BLaER1 treated with 17β-estradiol and CSF1 and Interleukin-3, amounts not matched to agents 10 nM and 100 nM (cell line): Measurements from ENCODE around the gene LSM10.
A peak's percentile ranks its signal among the peaks of the same experiment; 100 is the strongest.

Source experiments
- H3K27ac ChIP-seq, 11 experiments: shearing (Covaris generic); formaldehyde crosslinking; 2 replicates each; pipeline ENCODE4 v1.8.1; 2022
- H3K27me3 ChIP-seq, 11 experiments: shearing (Covaris generic); formaldehyde crosslinking; 2 replicates each; pipeline ENCODE4 v1.8.1; 2022
- H3K36me3 ChIP-seq, 11 experiments: shearing (Covaris generic); formaldehyde crosslinking; 2 replicates each; pipeline ENCODE4 v1.8.1; 2022
- H3K4me1 ChIP-seq, 10 experiments: shearing (Covaris generic); formaldehyde crosslinking; 2 replicates each; pipeline ENCODE4 v1.8.1; 2022
- H3K4me2 ChIP-seq, 11 experiments: shearing (Covaris generic); formaldehyde crosslinking; 2 replicates each; pipeline ENCODE4 v1.8.1; 2022
- H3K4me3 ChIP-seq, 10 experiments: shearing (Covaris generic); formaldehyde crosslinking; 2 replicates each; pipeline ENCODE4 v1.8.1; 2022
- H3K9ac ChIP-seq, 11 experiments: shearing (Covaris generic); formaldehyde crosslinking; 2 replicates each; pipeline ENCODE4 v1.8.1; 2022
- H3K9me3 ChIP-seq, 11 experiments: shearing (Covaris generic); formaldehyde crosslinking; replicated peaks in 1 of 11; 2 replicates each; pipeline ENCODE4 v1.8.1; 2022
- H4K20me1 ChIP-seq, 11 experiments: shearing (Covaris generic); formaldehyde crosslinking; 2 replicates each; pipeline ENCODE4 v1.8.1; 2022
- Cebpa-rat ChIP-seq, 11 experiments: shearing (Covaris generic); IDR thresholded peaks; 2 replicates each; pipeline ENCODE4 v1.8.1; 2022

The LSM10 gene

DNA sequence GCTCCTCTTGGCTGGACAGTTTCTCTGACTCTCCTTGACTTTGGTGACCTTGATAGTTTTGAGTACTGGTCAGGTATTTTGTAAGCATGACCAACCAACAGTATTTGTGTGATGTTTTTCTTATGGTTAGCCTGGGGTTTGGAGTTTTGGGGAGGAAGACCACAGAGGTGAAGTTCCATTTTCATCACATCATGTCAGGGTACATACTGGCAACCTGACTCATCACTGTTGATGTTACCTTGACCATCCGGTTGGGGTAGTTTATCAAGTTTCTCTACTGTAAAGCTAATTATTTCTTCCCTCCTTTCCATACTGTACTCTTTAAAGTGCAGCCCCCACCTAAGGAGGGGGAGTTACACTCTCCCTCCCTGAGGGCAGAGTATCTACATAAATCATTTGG, 39.1 kb upstream of the LSM10 start:
- Histone ChIP-seq H3K4me3 (no peak overlapping the region), H3K27ac (no peak overlapping the region), H3K4me2 (no peak overlapping the region), H3K27me3 (no peaks in the 10 kb centered on the region), H3K9me3 (no peaks in the 10 kb centered on the region), H4K20me1 (no peaks in the 10 kb centered on the region), H3K36me3 (no peaks in the 10 kb centered on the region), H3K9ac (no peak overlapping the region), H3K4me1 (no peaks in the 10 kb centered on the region)
- TF ChIP-seq Cebpa-rat (IDR thresholded peaks at IDR 0.05), result no peak

DNA sequence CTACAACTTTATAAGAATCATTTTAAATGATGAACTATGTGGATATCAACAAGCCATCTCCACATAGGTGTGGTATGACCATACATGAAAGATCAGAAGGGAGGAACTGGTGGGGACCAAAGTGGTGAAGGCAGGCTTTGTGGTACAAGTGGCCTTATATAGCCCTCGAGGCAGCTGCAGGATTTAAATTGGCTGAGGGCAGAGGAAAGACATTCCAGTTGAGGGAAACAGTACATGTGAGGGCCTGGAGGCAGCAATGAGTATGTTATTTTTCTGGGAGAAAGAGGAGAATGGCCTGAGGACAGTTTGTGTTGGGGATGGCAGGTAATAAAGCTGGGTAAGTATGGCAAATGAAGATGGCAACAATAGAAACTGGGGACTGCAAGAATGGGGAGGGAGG, 35.4 kb upstream of the LSM10 start:
- H3K9me3 ChIP-seq, result no peaks in the 10 kb centered on the region
- no peak overlapping the region for H3K9ac ChIP-seq
- H3K4me2 ChIP-seq, result no peak overlapping the region
- no peaks in the 10 kb centered on the region for H3K27me3 ChIP-seq
- no peaks in the 10 kb centered on the region for H3K4me1 ChIP-seq
- no peak overlapping the region for H3K27ac ChIP-seq
- no peaks in the 10 kb centered on the region for H4K20me1 ChIP-seq
- H3K4me3 ChIP-seq, result no peak overlapping the region
- no peaks in the 10 kb centered on the region; a peak in 1 of 22 replicates for H3K36me3 ChIP-seq
- TF ChIP-seq Cebpa-rat (IDR thresholded peaks at IDR 0.05), result no peak

DNA sequence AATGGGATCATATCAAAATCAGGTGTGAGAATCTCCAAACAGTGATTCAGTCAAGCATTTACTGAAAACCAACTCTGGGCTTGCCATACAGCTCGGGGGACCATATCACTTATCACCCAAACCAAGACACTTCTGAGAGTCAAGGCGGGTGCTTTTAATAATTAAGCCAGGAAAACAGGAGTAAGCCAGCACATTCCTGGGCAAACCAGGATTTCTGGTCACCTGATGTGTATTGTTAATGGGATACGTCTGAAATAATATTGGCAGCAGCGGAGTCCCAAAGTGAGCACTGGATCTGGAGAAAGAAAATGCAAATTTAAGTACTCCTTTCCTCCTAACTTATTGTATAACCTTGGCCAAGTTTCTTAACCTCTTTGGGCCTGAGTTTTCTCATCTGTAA, 34.9 kb upstream of the LSM10 start:
- Histone ChIP-seq H3K4me1 (no peaks in the 10 kb centered on the region), H3K9me3 (no peaks in the 10 kb centered on the region), H3K36me3 (no peaks in the 10 kb centered on the region; a peak in 1 of 22 replicates), H3K9ac (no peak overlapping the region), H4K20me1 (no peaks in the 10 kb centered on the region), H3K4me2 (no peak overlapping the region), H3K4me3 (no peak overlapping the region), H3K27ac (no peak overlapping the region), H3K27me3 (no peaks in the 10 kb centered on the region)
- no peak for TF ChIP-seq Cebpa-rat (IDR thresholded peaks at IDR 0.05)

DNA sequence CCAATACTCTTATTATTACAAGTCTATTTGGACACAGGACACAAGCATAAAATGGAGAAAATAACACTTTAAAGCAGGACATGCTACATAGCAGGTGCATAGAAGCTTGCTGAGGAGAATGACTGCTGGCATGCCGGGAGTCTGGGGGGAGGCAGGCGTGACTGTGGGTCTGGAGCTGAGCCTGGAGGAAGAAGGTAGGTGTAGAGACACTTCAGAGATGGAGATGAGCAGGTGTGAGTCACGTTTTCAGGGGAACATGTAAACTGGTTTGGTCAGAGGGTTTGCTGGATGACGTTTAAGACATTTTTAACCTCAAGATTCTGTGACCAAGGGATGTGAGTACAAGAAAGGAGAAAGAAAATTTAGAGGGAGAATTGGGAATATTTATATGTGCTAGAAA, 28.1 kb upstream of the LSM10 start:
- Histone ChIP-seq H3K9me3 (no peaks in the 10 kb centered on the region), H4K20me1 (no peaks in the 10 kb centered on the region), H3K27me3 (no peaks in the 10 kb centered on the region), H3K4me1 (no peaks in the 10 kb centered on the region), H3K36me3 (no peaks in the 10 kb centered on the region), H3K27ac (no peak overlapping the region), H3K4me2 (no peak overlapping the region), H3K9ac (no peak overlapping the region), H3K4me3 (no peak overlapping the region)
- TF ChIP-seq Cebpa-rat (IDR thresholded peaks at IDR 0.05), result no peak

DNA sequence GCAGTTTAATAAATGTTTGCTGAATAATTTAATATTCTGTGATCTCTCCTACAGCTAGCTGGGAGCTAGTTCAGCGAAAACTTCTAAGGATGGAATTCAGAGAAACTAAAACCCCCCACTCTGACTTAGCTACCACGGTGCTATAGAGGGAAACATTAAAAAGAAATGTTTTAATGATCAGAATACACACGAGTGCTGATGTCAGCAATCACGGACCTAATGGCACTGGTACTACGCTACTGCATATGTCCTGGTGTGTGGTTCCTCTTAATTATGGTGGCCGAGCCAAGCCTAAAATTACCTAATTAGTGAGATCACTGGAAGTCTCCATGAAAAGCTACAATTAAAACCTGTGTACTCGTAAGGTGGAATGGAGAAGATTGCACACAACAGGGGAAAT, 23.9 kb upstream of the LSM10 start:
- Histone ChIP-seq H3K9me3 (no peaks in the 10 kb centered on the region), H3K4me1 (peaks cover 4 to 5% (median 5%) of the 10 kb centered on the region in 10 experiments; a peak in 16 of 20 replicates), H3K27ac (no peak overlapping the region), H3K27me3 (no peaks in the 10 kb centered on the region; a peak in 2 of 22 replicates), H3K9ac (0 out of 22 replicates have a peak overlapping the region, but pooled peaks of 1 of the 11 experiments have one; percentile 7), H3K4me2 (no peak overlapping the region), H3K36me3 (no peaks in the 10 kb centered on the region), H4K20me1 (no peaks in the 10 kb centered on the region), H3K4me3 (no peak overlapping the region)
- no peak for TF ChIP-seq Cebpa-rat (IDR thresholded peaks at IDR 0.05)

DNA sequence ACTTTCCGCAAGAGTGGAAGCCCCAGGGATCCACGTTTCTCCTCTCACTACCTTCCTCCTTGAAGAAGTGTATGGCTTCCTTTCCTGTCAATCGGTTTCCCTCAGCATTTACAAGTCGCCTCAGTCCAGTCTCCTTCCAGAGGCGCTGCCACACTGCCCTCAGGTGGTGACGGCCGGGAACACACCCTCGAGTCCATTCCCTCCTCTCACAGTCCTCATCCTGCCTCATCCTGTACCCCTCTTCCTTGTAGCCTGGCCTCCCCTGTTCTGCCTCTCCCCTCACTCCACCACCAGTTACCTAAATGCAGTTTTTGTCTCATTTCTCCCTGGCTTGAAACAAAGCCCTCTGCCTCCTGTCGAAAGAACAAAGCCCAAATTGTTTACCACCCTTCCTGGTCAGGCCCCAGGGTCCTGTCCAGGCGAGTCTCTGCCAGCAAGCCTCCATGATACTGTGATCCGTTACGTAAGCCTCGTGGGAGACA, 23.2 kb upstream of the LSM10 start:
- Histone ChIP-seq H3K27ac (peak overlapping the region in 2 of 11 experiments; percentile 30 to 49; a peak in 3 of 22 replicates), H3K9me3 (no peaks in the 10 kb centered on the region), H3K27me3 (no peaks in the 10 kb centered on the region; a peak in 2 of 22 replicates), H3K4me3 (no peak overlapping the region), H3K4me2 (peak overlapping the region in 10 of 11 experiments; percentile 13 to 55 (median 32); a peak in 13 of 22 replicates), H3K36me3 (no peaks in the 10 kb centered on the region), H4K20me1 (no peaks in the 10 kb centered on the region), H3K4me1 (peaks cover 4 to 5% (median 5%) of the 10 kb centered on the region in 10 experiments; a peak in 16 of 20 replicates), H3K9ac (peak overlapping the region in 3 of 11 experiments; percentile 5 to 18 (median 10); a peak in 1 of 22 replicates)
- no peak for TF ChIP-seq Cebpa-rat (IDR thresholded peaks at IDR 0.05)

- no peaks in the 10 kb centered on the region for H3K9me3 ChIP-seq
- H3K9ac ChIP-seq, result no peak overlapping the region; a peak in 1 of 22 replicates
- H4K20me1 ChIP-seq, result no peaks in the 10 kb centered on the region
- H3K4me3 ChIP-seq, result no peak overlapping the region
- peak overlapping the region in 10 of 11 experiments; percentile 13 to 55 (median 32); a peak in 13 of 22 replicates for H3K4me2 ChIP-seq
- peaks cover 4 to 5% (median 5%) of the 10 kb centered on the region in 10 experiments; a peak in 16 of 20 replicates for H3K4me1 ChIP-seq
- H3K27me3 ChIP-seq, result no peaks in the 10 kb centered on the region; a peak in 2 of 22 replicates
- H3K36me3 ChIP-seq, result no peaks in the 10 kb centered on the region
- no peak for TF ChIP-seq Cebpa-rat (IDR thresholded peaks at IDR 0.05)
- no peak overlapping the region for H3K27ac ChIP-seq
Measured at GRCh38 chr1:36420409-36420808, 22.7 kb upstream of the LSM10 start.

- Histone ChIP-seq H3K4me2 (no peak overlapping the region), H3K9me3 (peaks cover 2 to 7% (median 6%) of the 10 kb centered on the region in 11 experiments; a peak in 21 of 22 replicates), H3K27me3 (no peaks in the 10 kb centered on the region; a peak in 2 of 22 replicates), H3K36me3 (no peaks in the 10 kb centered on the region), H3K4me3 (no peak overlapping the region), H4K20me1 (no peaks in the 10 kb centered on the region), H3K27ac (no peak overlapping the region), H3K9ac (no peak overlapping the region), H3K4me1 (peaks cover 4 to 5% (median 5%) of the 10 kb centered on the region in 10 experiments; a peak in 16 of 20 replicates)
- TF ChIP-seq Cebpa-rat (IDR thresholded peaks at IDR 0.05), result no peak
Measured at GRCh38 chr1:36419569-36419968, 21.9 kb upstream of the LSM10 start.

DNA sequence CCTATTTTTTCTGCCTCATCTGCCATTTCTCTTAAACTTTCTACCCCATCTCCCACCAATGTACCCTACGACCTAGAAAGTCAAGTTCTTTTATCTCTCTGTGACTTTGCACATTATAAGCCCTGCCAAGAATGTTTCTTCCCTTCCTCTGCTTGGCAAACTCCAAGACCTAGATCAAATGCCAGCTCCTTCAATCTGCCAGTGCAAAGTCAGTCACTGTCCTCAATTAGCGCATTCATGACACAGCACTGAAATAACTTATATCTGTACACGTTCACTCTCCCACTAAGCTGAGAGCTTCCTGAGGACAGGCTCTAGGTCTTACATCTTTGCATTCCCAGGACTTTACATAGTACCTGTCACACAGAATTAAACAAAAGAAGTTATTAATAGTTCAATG, 21.4 kb upstream of the LSM10 start:
- Histone ChIP-seq H4K20me1 (no peaks in the 10 kb centered on the region), H3K27me3 (no peaks in the 10 kb centered on the region; a peak in 2 of 22 replicates), H3K9me3 (peaks cover 7 to 12% (median 10%) of the 10 kb centered on the region in 11 experiments), H3K9ac (no peak overlapping the region), H3K4me2 (no peak overlapping the region), H3K36me3 (no peaks in the 10 kb centered on the region; a peak in 1 of 22 replicates), H3K27ac (no peak overlapping the region), H3K4me1 (peaks cover 4 to 5% (median 5%) of the 10 kb centered on the region in 10 experiments; a peak in 16 of 20 replicates), H3K4me3 (no peak overlapping the region)
- no peak for TF ChIP-seq Cebpa-rat (IDR thresholded peaks at IDR 0.05)

DNA sequence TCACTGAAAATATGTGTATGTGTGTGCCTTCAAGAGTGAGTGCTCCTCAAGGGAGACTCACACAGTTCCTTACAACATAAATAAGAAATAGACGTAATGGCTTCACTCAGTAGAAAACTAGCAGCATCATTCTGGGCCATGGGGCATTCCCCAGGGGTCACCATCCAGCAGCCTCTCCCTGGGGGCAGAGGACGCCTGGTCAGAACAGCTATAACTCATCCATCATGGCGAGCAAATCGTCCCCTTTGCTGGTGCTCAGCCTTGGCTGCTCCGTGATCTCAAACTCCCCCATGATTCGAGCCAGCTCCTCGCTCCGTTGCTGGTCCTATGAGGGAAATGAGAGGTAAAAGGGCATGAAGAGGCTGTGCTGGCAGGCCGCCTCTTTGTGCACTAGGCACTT, 20.2 kb upstream of the LSM10 start:
- H3K9me3 ChIP-seq, result peaks cover 12 to 19% (median 15%) of the 10 kb centered on the region in 11 experiments
- H3K36me3 ChIP-seq, result no peaks in the 10 kb centered on the region; a peak in 1 of 22 replicates
- H4K20me1 ChIP-seq, result no peaks in the 10 kb centered on the region
- TF ChIP-seq Cebpa-rat (IDR thresholded peaks at IDR 0.05), result no peak
- H3K4me3 ChIP-seq, result no peak overlapping the region
- H3K4me1 ChIP-seq, result peaks cover 4 to 5% (median 5%) of the 10 kb centered on the region in 10 experiments; a peak in 16 of 20 replicates
- H3K4me2 ChIP-seq, result no peak overlapping the region; a peak in 1 of 22 replicates
- 0 out of 22 replicates have a peak overlapping the region, but pooled peaks of 1 of the 11 experiments have one; percentile 48 for H3K9ac ChIP-seq
- no peaks in the 10 kb centered on the region; a peak in 2 of 22 replicates for H3K27me3 ChIP-seq
- no peak overlapping the region for H3K27ac ChIP-seq
